ENCODE data around the gene AURKAIP1. TPM values are rescaled to one million over a fixed set of nuclear protein-coding genes. Genes with fewer than 3 reads are reported as not detected.

AURKAIP1 gene
- total and polyA plus RNA-seq, 2 of the 13 experiments (the other 11 are each of a cell fraction or from before 2014, with no cell fraction given): 69.5 to 175 TPM

GRCh38 chr1:1347663-1348419 is 27.2 kb downstream of the AURKAIP1 start (continued):
- TF ChIP-seq HNF1A (IDR thresholded peaks at IDR 0.05; ENCODE audit: low read depth) (no peak), HNF1A (CRISPR knock-in tag; IDR thresholded peaks at IDR 0.05; ENCODE audit: borderline replicate concordance) (peak; percentile 9; the same call in 1 of the 2 replicates), BRF2 (CRISPR knock-in tag; IDR thresholded peaks at IDR 0.05) (no peak), ZNF510 (CRISPR knock-in tag; IDR thresholded peaks at IDR 0.05; ENCODE audit: low read depth) (no peak), SP4 (CRISPR knock-in tag; IDR thresholded peaks at IDR 0.05) (no peak; the same call in 1 of the 2 replicates), MTA1 (CRISPR knock-in tag; IDR thresholded peaks at IDR 0.05; ENCODE audit: borderline replicate concordance) (peak; percentile 17; the same call in 1 of the 2 replicates), AGO2 (optimal IDR thresholded peaks at IDR 0.05; ENCODE audit: low read depth, low read length) (peak; percentile 23), RARA (CRISPR knock-in tag; IDR thresholded peaks at IDR 0.05) (0 out of 2 replicates have a peak, but pooled peaks have one; percentile 16), TP53 (CRISPR knock-in tag; conservative IDR thresholded peaks at IDR 0.05) (no peak), EP300 (IDR thresholded peaks at IDR 0.05; ENCODE audit: low read depth in 2 of 2, low read length in 2 of 2) (peak in 1 of 2 experiments; percentile 24; a peak in 1 of 4 replicates), EP300 (CRISPR knock-in tag; IDR thresholded peaks at IDR 0.05; ENCODE audit: borderline replicate concordance) (no peak), PRPF4 (IDR thresholded peaks at IDR 0.05; ENCODE audit: low read depth, low read length, poor library complexity, severe bottlenecking) (peak; percentile 24), ATM (IDR thresholded peaks at IDR 0.05; ENCODE audit: borderline replicate concordance) (no peak), HNRNPUL1 (IDR thresholded peaks at IDR 0.05; ENCODE audit: low read depth, low read length) (no peak), ZBTB43 (CRISPR knock-in tag; conservative IDR thresholded peaks at IDR 0.05) (no peak), ZSCAN31 (CRISPR knock-in tag; IDR thresholded peaks at IDR 0.05; ENCODE audit: low read depth) (0 out of 2 replicates have a peak, but pooled peaks have one; percentile 37), NCOA2 (CRISPR knock-in tag; IDR thresholded peaks at IDR 0.05) (peak; percentile 47; the same call in 1 of the 2 replicates), MAFK (conservative IDR thresholded peaks at IDR 0.05 in 1 of 2, IDR thresholded peaks at IDR 0.05 in 1 of 2; ENCODE audit: low read length in 2 of 2) (no peak), SATB2 (CRISPR knock-in tag; IDR thresholded peaks at IDR 0.05) (no peak; the same call in 1 of the 2 replicates), ZNF589 (CRISPR knock-in tag; conservative IDR thresholded peaks at IDR 0.05) (no peak), MYC (CRISPR knock-in tag; IDR thresholded peaks at IDR 0.05; ENCODE audit: borderline replicate concordance) (peak; percentile 62; the same call in 1 of the 2 replicates)
